KMS-11 (cell line): Measurements from ENCODE around the gene PTPRT.

Experiments
- H2AFZ ChIP-seq: fragments of 200-600 bp; sonication (generic); 2 replicates; pipeline ENCODE4 v1.6.1; 2016; ENCODE audit warnings: antibody characterized with exemption, mixed run types, low read depth
- H3K27ac ChIP-seq: fragments of 200-600 bp; sonication (generic); 2 replicates; pipeline ENCODE4 v1.6.1; 2016; ENCODE audit warnings: mild to moderate bottlenecking, mixed run types
- H3K27me3 ChIP-seq: fragments of 200-600 bp; sonication (generic); 2 replicates; pipeline ENCODE4 v1.6.1; 2017; ENCODE audit warnings: mild to moderate bottlenecking, low read depth, mixed run types, moderate library complexity; ENCODE audit not compliant: insufficient read depth
- H3K36me3 ChIP-seq: fragments of 200-600 bp; sonication (generic); 2 replicates; pipeline ENCODE4 v1.6.1; 2017; ENCODE audit warnings: mild to moderate bottlenecking, mixed run types; ENCODE audit not compliant: insufficient read depth
- H3K4me1 ChIP-seq: fragments of 200-600 bp; sonication (generic); 2 replicates; pipeline ENCODE4 v1.6.1; 2016; ENCODE audit warnings: mild to moderate bottlenecking, low read depth, mixed run types; ENCODE audit not compliant: poor library complexity, severe bottlenecking
- H3K4me2 ChIP-seq: fragments of 200-600 bp; sonication (generic); 2 replicates; pipeline ENCODE4 v1.7.0; 2016; ENCODE audit warnings: mild to moderate bottlenecking, mixed run types
- H3K4me3 ChIP-seq: fragments of 200-600 bp; sonication (generic); IDR thresholded peaks from 2 replicates; pipeline ENCODE4 v1.6.1; 2017; ENCODE audit warnings: low read depth, low read length, mixed read lengths; ENCODE audit not compliant: insufficient read depth
- H3K79me2 ChIP-seq: fragments of 200-600 bp; sonication (generic); 2 replicates; pipeline ENCODE4 v1.6.1; 2016; ENCODE audit warnings: low read depth, mixed run types; ENCODE audit not compliant: insufficient read depth
- H3K9ac ChIP-seq: fragments of 200-600 bp; sonication (generic); 2 replicates; pipeline ENCODE4 v1.6.1; 2016; ENCODE audit warnings: mild to moderate bottlenecking, mixed run types
- H4K20me1 ChIP-seq: fragments of 200-600 bp; sonication (generic); 2 replicates; pipeline ENCODE4 v1.6.1; 2016; ENCODE audit warnings: mild to moderate bottlenecking, mixed run types; ENCODE audit not compliant: insufficient read depth
- TF ChIP-seq, protein P1 (sequence below): fragments of 200-600 bp; sonication (generic); conservative IDR thresholded peaks from 2 replicates; pipeline ENCODE4 v1.6.1; 2017; ENCODE audit warnings: low read depth, mild to moderate bottlenecking, antibody characterized with exemption, low read length, moderate library complexity, mixed read lengths

Gene PTPRT

DNA sequence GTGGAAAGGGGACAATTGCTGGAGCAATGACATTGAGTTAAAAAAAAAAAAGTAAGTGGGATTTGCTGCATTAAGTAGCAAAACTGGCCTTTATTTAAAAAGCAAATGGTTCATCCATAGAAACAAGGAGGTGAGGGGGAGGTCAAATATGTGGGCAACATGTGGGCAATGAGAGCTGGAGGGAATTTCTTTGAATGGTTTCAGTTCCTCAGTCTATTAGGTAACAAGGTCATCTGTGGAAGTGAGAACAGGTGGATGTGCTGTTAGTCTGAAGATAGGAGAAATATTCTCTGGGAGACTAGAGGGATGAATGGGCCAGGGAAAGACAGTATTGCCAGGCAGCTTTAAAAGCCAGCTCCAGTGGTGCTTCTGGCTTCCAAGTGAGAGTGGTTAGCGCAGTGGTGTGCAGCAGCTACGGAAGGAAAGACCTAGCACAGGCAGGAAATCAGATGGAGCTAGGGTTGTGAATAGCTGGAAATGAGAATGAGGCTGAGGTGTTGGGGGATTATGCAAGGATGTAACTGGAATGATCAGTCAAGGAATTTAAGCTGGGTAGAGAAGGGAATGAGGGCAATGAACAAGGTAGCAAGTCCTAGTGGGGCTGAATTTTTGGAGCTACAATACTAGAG, 727.6 kb downstream of the PTPRT start:
- H2AFZ ChIP-seq: no peak overlapping the region
- H3K79me2 ChIP-seq: no peaks in the 10 kb centered on the region
- H3K4me2 ChIP-seq: no peak overlapping the region
- no peaks in the 10 kb centered on the region for H3K4me1 ChIP-seq
- no peaks in the 10 kb centered on the region for H3K36me3 ChIP-seq
- no peak overlapping the region for H3K27ac ChIP-seq
- TF ChIP-seq, protein P1, sequence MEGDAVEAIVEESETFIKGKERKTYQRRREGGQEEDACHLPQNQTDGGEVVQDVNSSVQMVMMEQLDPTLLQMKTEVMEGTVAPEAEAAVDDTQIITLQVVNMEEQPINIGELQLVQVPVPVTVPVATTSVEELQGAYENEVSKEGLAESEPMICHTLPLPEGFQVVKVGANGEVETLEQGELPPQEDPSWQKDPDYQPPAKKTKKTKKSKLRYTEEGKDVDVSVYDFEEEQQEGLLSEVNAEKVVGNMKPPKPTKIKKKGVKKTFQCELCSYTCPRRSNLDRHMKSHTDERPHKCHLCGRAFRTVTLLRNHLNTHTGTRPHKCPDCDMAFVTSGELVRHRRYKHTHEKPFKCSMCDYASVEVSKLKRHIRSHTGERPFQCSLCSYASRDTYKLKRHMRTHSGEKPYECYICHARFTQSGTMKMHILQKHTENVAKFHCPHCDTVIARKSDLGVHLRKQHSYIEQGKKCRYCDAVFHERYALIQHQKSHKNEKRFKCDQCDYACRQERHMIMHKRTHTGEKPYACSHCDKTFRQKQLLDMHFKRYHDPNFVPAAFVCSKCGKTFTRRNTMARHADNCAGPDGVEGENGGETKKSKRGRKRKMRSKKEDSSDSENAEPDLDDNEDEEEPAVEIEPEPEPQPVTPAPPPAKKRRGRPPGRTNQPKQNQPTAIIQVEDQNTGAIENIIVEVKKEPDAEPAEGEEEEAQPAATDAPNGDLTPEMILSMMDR: no peak
- no peak overlapping the region for H3K4me3 ChIP-seq
- H3K9ac ChIP-seq: no peak overlapping the region
- H4K20me1 ChIP-seq: no peaks in the 10 kb centered on the region
- no peaks in the 10 kb centered on the region for H3K27me3 ChIP-seq

DNA sequence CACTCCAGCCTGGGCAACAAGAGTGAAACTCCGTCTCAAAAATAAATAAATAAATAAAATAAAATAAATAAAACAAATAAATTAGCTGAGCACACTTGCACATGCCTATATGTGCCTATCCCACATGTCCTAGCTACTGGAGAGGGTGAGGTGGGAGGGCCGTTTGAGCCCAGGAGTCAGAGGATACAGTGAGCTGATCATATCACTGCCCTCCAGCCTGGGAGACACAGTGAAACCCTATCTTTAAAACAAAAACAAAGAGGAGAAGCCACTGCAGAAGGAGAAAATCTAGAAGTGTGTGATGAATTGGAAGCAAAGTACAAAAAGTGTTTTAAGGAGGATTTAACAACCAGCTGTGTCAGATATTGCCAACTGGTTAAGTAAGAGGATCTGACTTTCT, 728.4 kb downstream of the PTPRT start:
- Histone ChIP-seq H4K20me1 (no peaks in the 10 kb centered on the region), H3K4me3 (no peak overlapping the region), H3K9ac (no peak overlapping the region), H2AFZ (no peak overlapping the region), H3K4me2 (no peak overlapping the region), H3K27me3 (no peaks in the 10 kb centered on the region), H3K27ac (no peak overlapping the region), H3K36me3 (no peaks in the 10 kb centered on the region), H3K4me1 (no peaks in the 10 kb centered on the region), H3K79me2 (no peaks in the 10 kb centered on the region)
- TF ChIP-seq, protein P1: no peak

DNA sequence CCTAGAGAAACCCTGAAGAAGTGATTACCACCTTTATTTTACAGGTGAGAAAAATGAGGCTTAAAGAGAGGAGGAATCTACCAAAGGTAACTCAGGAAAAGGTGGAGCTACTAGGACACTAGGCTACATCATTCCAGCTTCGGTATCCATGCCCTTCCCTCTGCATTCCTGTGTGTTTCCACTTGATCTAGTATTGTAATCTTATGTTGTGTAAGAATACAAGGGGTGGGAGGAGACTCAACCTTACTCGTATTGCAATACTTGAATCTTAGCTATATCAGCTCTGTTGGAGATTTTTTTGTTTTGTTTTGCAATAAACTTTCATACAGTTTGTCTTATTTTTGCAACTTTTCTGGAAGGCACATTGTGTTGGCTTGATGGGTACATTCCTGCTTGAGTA, 742.4 kb downstream of the PTPRT start:
- Histone ChIP-seq H3K36me3 (no peaks in the 10 kb centered on the region), H3K27me3 (no peaks in the 10 kb centered on the region), H3K4me1 (no peaks in the 10 kb centered on the region), H3K4me3 (no peak overlapping the region), H3K79me2 (no peaks in the 10 kb centered on the region), H3K9ac (no peak overlapping the region), H2AFZ (no peak overlapping the region), H4K20me1 (no peaks in the 10 kb centered on the region), H3K27ac (no peak overlapping the region), H3K4me2 (no peak overlapping the region)
- TF ChIP-seq, protein P1: no peak

- Histone ChIP-seq H3K4me3 (no peak overlapping the region), H2AFZ (no peak overlapping the region), H3K4me1 (no peaks in the 10 kb centered on the region), H3K36me3 (no peaks in the 10 kb centered on the region), H3K9ac (no peak overlapping the region), H3K27me3 (no peaks in the 10 kb centered on the region), H3K79me2 (no peaks in the 10 kb centered on the region), H3K4me2 (no peak overlapping the region), H3K27ac (no peak overlapping the region), H4K20me1 (no peaks in the 10 kb centered on the region)
- TF ChIP-seq, protein P1: no peak
These were observed 744.9 kb downstream of the PTPRT start for GRCh38 chr20:42444799-42445198.
